OCI-LY1 (cell line): ENCODE measurements around the gene PUM2.

Experiments used
- CTCF ChIP-seq: fragments of 200-600 bp; sonication (generic), shearing (Covaris generic); IDR thresholded peaks from 2 replicates; pipeline ENCODE4 v1.5.1; 2017; ENCODE audit warnings: mild to moderate bottlenecking, antibody characterized with exemption, low read length, moderate library complexity, mixed read lengths
- EZH2 ChIP-seq: fragments of 200-600 bp; sonication (generic), shearing (Covaris generic); IDR thresholded peaks from 2 replicates; pipeline ENCODE4 v1.8.0; 2017; ENCODE audit warnings: borderline replicate concordance, mixed run types, mild to moderate bottlenecking, antibody characterized with exemption, low read length, moderate library complexity, mixed read lengths

DNA sequence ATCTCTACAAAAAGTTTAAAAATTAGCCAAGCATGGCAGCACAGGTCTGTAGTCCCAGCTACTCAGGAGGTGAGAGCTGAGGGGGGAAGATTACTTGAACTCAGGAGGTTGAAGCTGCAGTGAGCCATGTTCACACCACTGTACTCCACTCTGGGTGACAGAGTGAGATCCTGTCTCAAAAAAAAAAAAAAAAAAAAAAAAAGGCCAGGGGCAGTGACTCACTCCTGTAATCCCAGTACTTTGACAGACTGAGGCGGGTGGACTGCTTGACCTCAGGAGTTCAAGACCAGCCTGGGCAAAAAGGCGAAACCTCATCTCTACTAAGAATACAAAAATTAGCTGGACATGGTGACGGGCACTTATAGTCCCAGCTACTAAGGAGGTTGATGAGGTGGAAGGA is 37.0 kb downstream of the PUM2 start:
- TF ChIP-seq CTCF (no peak), EZH2 (no peak)
